T-cell (primary cell): ENCODE measurements around the gene MROH8. TPM values are rescaled to one million over a fixed set of nuclear protein-coding genes. Genes with fewer than 3 reads are reported as not detected.
A peak's percentile ranks its signal among the peaks of the same experiment; 100 is the strongest.
"Not testable (repeated sequence)": the region's sequence is repeated elsewhere in the genome, so short reads cannot be mapped to it uniquely, and the experiment has no call there.

Experiments
- ATAC-seq, 4 experiments: fragments of 200-7000 bp in 3 of 4; fragments of 150-1000 bp in 1 of 4; cut with Tn5 transposase; replicated peaks in 1 of 4; 1 replicate in 3 of 4; 2 replicates in 1 of 4; pipeline ENCODE4 v1.10.0; 2021; ENCODE audit warnings: moderate library complexity in 3 of 4, mild to moderate bottlenecking in 2 of 4, moderate number of reproducible peaks in 1 of 4
- CTCF ChIA-PET, 2 donors: fragments of 300-600 bp; sonication (Branson Sonifier 250); formaldehyde crosslinking; loops; one replicate each; lab custom pipeline; 2022; ENCODE audit warnings: antibody characterized with exemption in 2 of 2; lab: Charles Lee
- POLR2A ChIA-PET, 2 donors: fragments of 300-600 bp; sonication (Branson Sonifier 250); formaldehyde crosslinking; loops; one replicate each; lab custom pipeline; 2022; ENCODE audit warnings: antibody characterized with exemption in 2 of 2; lab: Charles Lee
- DNase-seq, 35 experiments: peaks; one replicate each; pipeline versions ENCODE4 v3.0.0 to v3.0.0-alpha.2; 2013 to 2023
- H3K27ac ChIP-seq: one replicate; pipeline ENCODE4 v1.5.1; 2013; ENCODE audit warnings: low read length
- H3K27me3 ChIP-seq, 2 experiments: replicated peaks in 1 of 2; 1 replicate in 1 of 2; 2 replicates in 1 of 2; pipeline versions ENCODE4 v1.6.1 to v1.7.0; 2013; ENCODE audit warnings: low read length in 1 of 2, mixed read lengths in 1 of 2; ENCODE audit not compliant: control insufficient read depth in 2 of 2, insufficient read depth in 2 of 2; ENCODE audit errors: extremely low read depth in 1 of 2
- H3K36me3 ChIP-seq, 2 donors: 1 replicate in 1 of 2; 2 replicates in 1 of 2; pipeline versions ENCODE4 v1.6.1 to v1.7.0; 2013; ENCODE audit warnings: low read length in 1 of 2; ENCODE audit not compliant: control insufficient read depth in 2 of 2, insufficient read depth in 1 of 2; ENCODE audit errors: extremely low read depth in 1 of 2
- H3K4me1 ChIP-seq, 2 experiments: 1 replicate in 1 of 2; 2 replicates in 1 of 2; pipeline versions ENCODE4 v1.6.1 to v1.7.0; 2013; ENCODE audit warnings: low read length in 2 of 2, mixed read lengths in 1 of 2; ENCODE audit not compliant: insufficient read depth in 2 of 2, control insufficient read depth in 1 of 2; ENCODE audit errors: extremely low read depth in 1 of 2
- H3K4me3 ChIP-seq, 2 donors: 1 replicate in 1 of 2; 2 replicates in 1 of 2; pipeline versions ENCODE4 v1.5.1 to v1.7.0; 2013; ENCODE audit warnings: mild to moderate bottlenecking in 2 of 2, low read length in 1 of 2, moderate library complexity in 1 of 2; ENCODE audit not compliant: control insufficient read depth in 1 of 2; ENCODE audit errors: extremely low read depth in 1 of 2
- H3K9me3 ChIP-seq: 2 replicates; pipeline ENCODE4 v1.7.0; 2013
- H3K27ac Mint-ChIP-seq, 2 donors: one replicate each; pipeline ENCODE4 v1.8.0; 2020 to 2021; ENCODE audit warnings: mild to moderate bottlenecking in 2 of 2, mixed read lengths in 2 of 2
- H3K27me3 Mint-ChIP-seq, 2 donors: one replicate each; pipeline ENCODE4 v1.8.0; 2021 to 2022; ENCODE audit warnings: mixed read lengths in 2 of 2
- H3K36me3 Mint-ChIP-seq: one replicate; pipeline ENCODE4 v1.8.0; 2021; ENCODE audit warnings: mixed read lengths
- H3K4me1 Mint-ChIP-seq, 3 donors: one replicate each; pipeline ENCODE4 v1.8.0; 2020 to 2022; ENCODE audit warnings: mixed read lengths in 3 of 3, mild to moderate bottlenecking in 1 of 3
- H3K4me3 Mint-ChIP-seq, 3 donors: one replicate each; pipeline ENCODE4 v1.8.0; 2020 to 2022; ENCODE audit warnings: mild to moderate bottlenecking in 3 of 3, mixed read lengths in 3 of 3, moderate library complexity in 3 of 3
- H3K9me3 Mint-ChIP-seq, 3 donors: one replicate each; pipeline ENCODE4 v1.8.0; 2020 to 2022; ENCODE audit warnings: mixed read lengths in 3 of 3
- WGBS: methylation state at CpG from one replicate; pipeline ENCODE4 v1.1.5; 2013; ENCODE audit warnings: missing lambda C conversion rate; ENCODE audit not compliant: insufficient coverage; 5-methylcytosine and 5-hydroxymethylcytosine counted together
- total RNA-seq, 35 experiments: library from RNA in 6 of 35; stranded (reverse) in 6 of 35; fragments of 120-200 nt in 1 of 35; gene quantifications; one replicate each; pipeline versions ENCODE4 v1.2.1 to v1.2.4 and lab custom pipeline; 2013 to 2026

Gene MROH8
- total RNA-seq, 5 donors from 2014 or later (not counting 1 experiment from before 2014, with no cell fraction given), result 0.70 to 2.5 (median 1.5) TPM

DNA sequence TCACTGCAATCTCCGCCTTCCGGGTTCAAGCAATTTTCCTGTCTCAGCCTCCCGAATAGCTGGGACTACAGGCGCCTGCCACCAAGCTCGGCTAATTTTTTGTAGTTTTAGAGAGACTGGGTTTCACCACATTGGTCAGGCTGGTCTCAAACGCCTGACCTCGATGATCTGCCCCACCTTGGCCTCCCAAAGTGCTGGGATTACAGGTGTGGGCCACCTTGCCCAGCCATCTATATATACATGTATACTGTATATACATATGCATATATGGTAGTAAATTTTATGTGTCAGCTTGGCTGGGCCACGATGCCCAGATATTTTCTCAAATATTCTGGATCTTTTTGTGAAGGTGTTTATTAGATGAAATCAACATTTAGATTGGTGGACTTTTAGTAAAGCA lies 102.3 kb downstream of the MROH8 start:
- WGBS, result 100% methylated on average over 5 of the region's 8 CpGs
- Mint-ChIP-seq H3K9me3 (peaks cover 0 to 5% (median 0%) of the 10 kb centered on the region in 3 donors), H3K27me3 (no peaks in the 10 kb centered on the region), H3K27ac (no peak overlapping the region), H3K4me3 (no peak overlapping the region), H3K4me1 (peaks cover 38 to 53% (median 47%) of the 10 kb centered on the region in 3 donors), H3K36me3 (peaks cover 29% of the 10 kb centered on the region)
- Histone ChIP-seq H3K27me3 (no peaks in the 10 kb centered on the region), H3K4me3 (no peak overlapping the region), H3K27ac (no peak overlapping the region), H3K4me1 (peaks cover 6 to 26% of the 10 kb centered on the region in 2 experiments), H3K36me3 (peaks cover 2 to 6% of the 10 kb centered on the region in 2 donors), H3K9me3 (no peaks in the 10 kb centered on the region)
- ChIA-PET POLR2A (interaction anchor here in 1 of 2 donors (0.6 to 0.7 kb wide), 3 partner anchors 19 to 138 kb away, joined by 5 to 18 read pairs (median 9); partner anchors contain the start of gene RBL1), CTCF (interaction anchor here in 1 of 2 donors (0.6 to 2.2 kb wide), 6 partner anchors 11 to 193 kb away, joined by 3 to 7 read pairs (median 4); partner anchors contain the start of gene RBL1)
- ATAC-seq (no peak), DNase-seq (no peak)

DNA sequence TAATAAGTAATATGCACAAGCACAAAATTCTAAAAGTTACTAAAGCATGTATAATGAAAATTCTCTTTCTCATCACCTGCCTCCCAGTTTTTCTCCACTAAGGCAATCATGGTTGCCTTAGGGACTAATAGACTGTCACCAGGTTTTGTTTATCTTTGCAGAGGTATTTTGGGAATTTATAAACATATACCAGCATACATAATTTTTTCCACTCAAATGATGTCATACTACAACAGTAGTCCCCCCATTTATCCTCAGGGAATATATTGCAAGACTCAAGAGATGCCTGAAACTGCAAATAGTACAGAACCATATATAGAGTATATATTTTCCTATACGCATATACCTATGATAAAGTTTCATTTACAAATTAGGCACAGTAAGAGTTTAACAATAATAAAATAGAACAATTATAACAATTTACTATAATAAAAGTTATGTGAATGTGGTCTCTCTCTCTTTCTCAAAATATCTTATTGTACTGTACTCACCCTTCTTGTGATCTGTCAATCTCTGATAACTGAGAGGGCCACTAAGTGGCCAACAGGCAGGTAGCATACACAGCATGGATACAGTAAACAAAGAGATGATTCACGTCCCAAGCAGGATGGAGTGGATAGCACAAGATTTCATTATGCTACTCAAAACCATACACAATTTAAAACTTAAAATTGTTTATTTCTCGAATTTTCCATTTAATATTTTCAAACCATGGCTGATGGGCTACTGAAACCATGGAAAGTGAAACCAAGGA lies 103.2 kb downstream of the MROH8 start:
- H3K27ac Mint-ChIP-seq, result peak overlapping the region; percentile 59 to 68
- ChIA-PET POLR2A (no interaction called here), CTCF (interaction anchor here in 1 of 2 donors (1.3 kb wide), 1 partner anchor 68 kb away, joined by 4 read pairs; no protein-coding TSS in a partner anchor)
- ATAC-seq (no peak), DNase-seq (no peak)
- H3K4me1 Mint-ChIP-seq, result peaks cover 38 to 53% (median 47%) of the 10 kb centered on the region in 3 donors
- peaks cover 1 to 26% of the 10 kb centered on the region in 2 experiments for H3K4me1 ChIP-seq
- no peak overlapping the region for H3K4me3 Mint-ChIP-seq
- no peak overlapping the region for H3K27ac ChIP-seq
- H3K9me3 Mint-ChIP-seq, result peaks cover 0 to 5% (median 0%) of the 10 kb centered on the region in 3 donors
- H3K27me3 ChIP-seq, result no peaks in the 10 kb centered on the region
- peaks cover 0 to 6% of the 10 kb centered on the region in 2 donors for H3K36me3 ChIP-seq
- H3K4me3 ChIP-seq, result no peak overlapping the region
- no peaks in the 10 kb centered on the region for H3K9me3 ChIP-seq
- 80% methylated on average over 1 of the region's 3 CpGs for WGBS
- no peaks in the 10 kb centered on the region for H3K27me3 Mint-ChIP-seq
- H3K36me3 Mint-ChIP-seq, result peaks cover 36% of the 10 kb centered on the region

GRCh38 chr20:37072293-37073196 lies 106.8 kb downstream of the MROH8 start:
- ChIA-PET POLR2A (interaction anchor here in 1 of 2 donors (0.6 to 0.7 kb wide), 3 partner anchors 12 to 156 kb away, joined by 3 to 9 read pairs (median 8); no protein-coding TSS in a partner anchor), CTCF (interaction anchor here (0.5 to 1.9 kb wide), 2 partner anchors 9 to 65 kb away, joined by 3 to 6 read pairs; no protein-coding TSS in a partner anchor)
- Mint-ChIP-seq H3K27me3 (no peaks in the 10 kb centered on the region), H3K4me3 (peak overlapping the region in 1 of 3 donors; percentile 53), H3K4me1 (peaks cover 35 to 38% (median 36%) of the 10 kb centered on the region in 3 donors), H3K36me3 (peaks cover 26% of the 10 kb centered on the region), H3K9me3 (peaks cover 0 to 5% (median 0%) of the 10 kb centered on the region in 3 donors), H3K27ac (peak overlapping the region; percentile 93 to 94)
- H3K4me3 ChIP-seq, result no peak overlapping the region
- no peaks in the 10 kb centered on the region for H3K9me3 ChIP-seq
- 92% methylated on average over 9 of the region's 17 CpGs for WGBS
- peak overlapping the region; percentile 50 for H3K27ac ChIP-seq
- DNase-seq (no peak), ATAC-seq (no peak)
- peaks cover 0 to 27% of the 10 kb centered on the region in 2 experiments for H3K4me1 ChIP-seq
- peaks cover 0 to 2% of the 10 kb centered on the region in 2 donors for H3K36me3 ChIP-seq
- no peaks in the 10 kb centered on the region for H3K27me3 ChIP-seq

- WGBS, result 15% methylated on average over 4 of the region's 4 CpGs
- Histone ChIP-seq H3K27me3 (no peaks in the 10 kb centered on the region), H3K4me3 (no peak overlapping the region), H3K36me3 (peaks cover 0 to 7% of the 10 kb centered on the region in 2 donors), H3K27ac (peak overlapping the region; percentile 50), H3K4me1 (peaks cover 0 to 27% of the 10 kb centered on the region in 2 experiments), H3K9me3 (no peaks in the 10 kb centered on the region)
- H3K27me3 Mint-ChIP-seq, result no peaks in the 10 kb centered on the region
- ChIA-PET POLR2A (interaction anchor here in 1 of 2 donors (0.6 kb wide), 1 partner anchor 162 kb away, joined by 3 read pairs; no protein-coding TSS in a partner anchor), CTCF (interaction anchor here in 1 of 2 donors (0.6 kb wide), 1 partner anchor 844 kb away, joined by 3 read pairs; no protein-coding TSS in a partner anchor)
- H3K4me3 Mint-ChIP-seq, result peak overlapping the region; percentile 26 to 53 (median 28)
- ATAC-seq, result peak; percentile 70 to 97 (median 92)
- H3K9me3 Mint-ChIP-seq, result peaks cover 0 to 5% (median 0%) of the 10 kb centered on the region in 3 donors
- peak overlapping the region; percentile 93 to 94 for H3K27ac Mint-ChIP-seq
- peak in 16 of 35 experiments; percentile 1 to 34 (median 8) for DNase-seq
- H3K36me3 Mint-ChIP-seq, result peaks cover 26% of the 10 kb centered on the region
- peaks cover 27 to 33% (median 33%) of the 10 kb centered on the region in 3 donors for H3K4me1 Mint-ChIP-seq
These were observed 107.9 kb downstream of the MROH8 start for GRCh38 chr20:37071481-37071911.

DNA sequence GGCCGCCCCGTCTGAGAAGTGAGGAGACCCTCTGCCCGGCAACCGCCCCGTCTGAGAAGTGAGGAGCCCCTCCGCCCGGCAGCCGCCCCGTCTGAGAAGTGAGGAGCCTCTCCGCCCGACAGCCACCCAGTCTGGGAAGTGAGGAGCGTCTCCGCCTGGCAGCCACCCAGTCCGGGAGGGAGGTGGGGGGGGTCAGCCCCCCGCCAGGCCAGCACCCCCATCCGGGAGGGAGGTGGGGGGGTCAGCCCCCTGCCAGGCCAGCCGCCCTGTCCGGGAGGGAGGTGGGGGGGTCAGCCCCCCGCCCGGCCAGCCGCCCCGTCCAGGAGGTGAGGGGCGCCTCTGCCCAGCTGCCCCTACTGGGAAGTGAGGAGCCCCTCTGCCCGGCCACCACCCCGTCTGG lies 109.8 kb downstream of the MROH8 start:
- POLR2A ChIA-PET, DNase-seq, ATAC-seq, CTCF ChIA-PET, H3K27me3 ChIP-seq, H3K9me3 Mint-ChIP-seq, H3K27ac ChIP-seq, H3K27me3 Mint-ChIP-seq, H3K27ac Mint-ChIP-seq, H3K9me3 ChIP-seq, H3K4me3 ChIP-seq, H3K4me3 Mint-ChIP-seq: not testable (repeated sequence)
- H3K4me1 Mint-ChIP-seq, result peaks cover 24 to 28% (median 27%) of the 10 kb centered on the region in 3 donors
- H3K36me3 ChIP-seq, result peaks cover 0 to 19% of the 10 kb centered on the region in 2 donors
- peaks cover 20% of the 10 kb centered on the region for H3K36me3 Mint-ChIP-seq
- WGBS, result no CpG with 5 or more reads among the region's 25 CpGs
- H3K4me1 ChIP-seq, result peaks cover 0 to 27% of the 10 kb centered on the region in 2 experiments
